Psoas muscle (tissue), 8 donors: ENCODE data around the gene FGFRL1. TPM values are rescaled to one million over a fixed set of nuclear protein-coding genes. Genes with fewer than 3 reads are reported as not detected.

Experiments used
- ATAC-seq, 4 donors: fragments of 200-7000 bp; cut with Tn5 transposase; one replicate each; pipeline ENCODE4 v1.9.1; 2020; ENCODE audit warnings: moderate library complexity in 3 of 4, mild to moderate bottlenecking in 2 of 4
- DNase-seq, 2 donors: peaks; one replicate each; pipeline ENCODE4 v3.0.0-alpha.2; 2020
- H3K27ac ChIP-seq: fragments of 200-600 bp; one replicate; pipeline ENCODE4 v1.8.0; 2022
- H3K27me3 ChIP-seq, 3 donors: fragments of 200-600 bp in 1 of 3; one replicate each; pipeline versions ENCODE4 v1.6.1 to v1.8.0; 2013 to 2022; ENCODE audit warnings: low read length in 2 of 3, mild to moderate bottlenecking in 2 of 3, moderate library complexity in 1 of 3; ENCODE audit not compliant: insufficient read depth in 3 of 3
- H3K36me3 ChIP-seq, 2 donors: fragments of 200-600 bp in 1 of 2; one replicate each; pipeline versions ENCODE4 v1.6.1 to v1.8.0; 2013 to 2022; ENCODE audit warnings: low read depth in 1 of 2, mild to moderate bottlenecking in 1 of 2, moderate library complexity in 1 of 2; ENCODE audit not compliant: insufficient read depth in 1 of 2
- H3K4me1 ChIP-seq: fragments of 200-600 bp; one replicate; pipeline ENCODE4 v1.8.0; 2022
- H3K4me3 ChIP-seq: fragments of 200-600 bp; one replicate; pipeline ENCODE4 v1.8.0; 2022; ENCODE audit warnings: mild to moderate bottlenecking
- H3K9me3 ChIP-seq: fragments of 200-600 bp; one replicate; pipeline ENCODE4 v1.8.0; 2022
- WGBS, 3 donors: extraction: QIAGEN DNeasy Blood & Tissue Kit; methylation state at CpG; one replicate each; pipeline versions ENCODE4 v1.1.6 to v1.1.7; 2013; 5-methylcytosine and 5-hydroxymethylcytosine counted together
- intact Hi-C, 2 donors: fragments of 100-400 bp; cut with DNase I; formaldehyde crosslinking; loops; one replicate each; pipeline versions ENCODE4 v1.11.0 to v1.14.2; 2022
- polyA plus RNA-seq, 3 donors: library from polyadenylated mRNA; stranded (reverse); fragments of 200-250 nt; gene quantifications; one replicate each; pipeline ENCODE4 v1.2.3, GENCODE V29; 2013
- total RNA-seq, 4 donors: library from RNA; stranded (reverse); fragmentation: NEBNext Ultra II Directional in 2 of 4; extraction: Animal tissue kit (Norgen Biotek cat#: 25700) in 2 of 4; gene quantifications; one replicate each; pipeline versions ENCODE4 v1.2.1 to v1.2.4, GENCODE V29; 2021 to 2023
- TF ChIP-seq, protein P1 (sequence below): fragments of 200-600 bp; IDR thresholded peaks from one replicate; pipeline ENCODE4 v1.8.0; 2022; ENCODE audit warnings: antibody characterized with exemption
- donor health status: healthy with polysubstance abuse.
- donor health status: DM: no; HTN: no; CAD: no; lungs with moderate emphysema.
- donor health status: Bipolar disorder and iron deficiency.
- donor health status: healthy.
- donor health status: DM: yes; HTN: yes; CAD: no.
- donor health status: DM: no; HTN: no; CAD: no.
- donor health status: DM: no; HTN: no; CAD: no.
- donor health status: DM: yes; HTN: yes; CAD: no.

FGFRL1 gene
- total and polyA plus RNA-seq, 7 donors: 9.8 to 41.2 (median 15.5) TPM

DNA sequence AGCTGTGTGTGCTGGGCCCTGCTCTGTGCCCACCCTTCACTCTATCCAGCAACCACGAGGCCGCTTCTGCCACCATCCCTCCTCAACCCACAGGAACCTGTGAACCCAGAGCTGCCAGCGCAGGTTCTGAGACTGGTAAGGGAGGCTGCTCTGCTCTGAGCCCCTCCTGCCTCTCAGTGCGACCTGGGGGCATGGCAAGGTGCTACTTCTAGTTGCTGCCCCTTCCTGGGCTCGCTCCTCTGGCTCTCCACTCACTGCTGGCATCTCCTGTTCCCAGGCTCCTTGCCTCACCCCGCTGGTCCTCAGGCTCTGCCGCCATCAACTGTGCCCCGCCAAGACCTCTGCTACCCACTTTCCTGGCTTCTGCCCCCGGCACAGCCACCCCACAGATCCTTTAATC is 62.7 kb downstream of the FGFRL1 start:
- 81 to 89% (median 83%) methylated on average over 8 to 9 of the region's 9 CpGs for WGBS, 3 donors
- DNase-seq (no peak), ATAC-seq (peak in 1 of 4 donors; percentile 16)
- Histone ChIP-seq H3K36me3 (no peaks in the 10 kb centered on the region), H3K9me3 (no peaks in the 10 kb centered on the region), H3K27me3 (peaks cover 0 to 36% (median 8%) of the 10 kb centered on the region in 3 donors), H3K4me3 (no peak overlapping the region), H3K4me1 (no peaks in the 10 kb centered on the region), H3K27ac (no peak overlapping the region)
- TF ChIP-seq, protein P1, sequence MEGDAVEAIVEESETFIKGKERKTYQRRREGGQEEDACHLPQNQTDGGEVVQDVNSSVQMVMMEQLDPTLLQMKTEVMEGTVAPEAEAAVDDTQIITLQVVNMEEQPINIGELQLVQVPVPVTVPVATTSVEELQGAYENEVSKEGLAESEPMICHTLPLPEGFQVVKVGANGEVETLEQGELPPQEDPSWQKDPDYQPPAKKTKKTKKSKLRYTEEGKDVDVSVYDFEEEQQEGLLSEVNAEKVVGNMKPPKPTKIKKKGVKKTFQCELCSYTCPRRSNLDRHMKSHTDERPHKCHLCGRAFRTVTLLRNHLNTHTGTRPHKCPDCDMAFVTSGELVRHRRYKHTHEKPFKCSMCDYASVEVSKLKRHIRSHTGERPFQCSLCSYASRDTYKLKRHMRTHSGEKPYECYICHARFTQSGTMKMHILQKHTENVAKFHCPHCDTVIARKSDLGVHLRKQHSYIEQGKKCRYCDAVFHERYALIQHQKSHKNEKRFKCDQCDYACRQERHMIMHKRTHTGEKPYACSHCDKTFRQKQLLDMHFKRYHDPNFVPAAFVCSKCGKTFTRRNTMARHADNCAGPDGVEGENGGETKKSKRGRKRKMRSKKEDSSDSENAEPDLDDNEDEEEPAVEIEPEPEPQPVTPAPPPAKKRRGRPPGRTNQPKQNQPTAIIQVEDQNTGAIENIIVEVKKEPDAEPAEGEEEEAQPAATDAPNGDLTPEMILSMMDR: no peak
- intact Hi-C loops: no loop called here

DNA sequence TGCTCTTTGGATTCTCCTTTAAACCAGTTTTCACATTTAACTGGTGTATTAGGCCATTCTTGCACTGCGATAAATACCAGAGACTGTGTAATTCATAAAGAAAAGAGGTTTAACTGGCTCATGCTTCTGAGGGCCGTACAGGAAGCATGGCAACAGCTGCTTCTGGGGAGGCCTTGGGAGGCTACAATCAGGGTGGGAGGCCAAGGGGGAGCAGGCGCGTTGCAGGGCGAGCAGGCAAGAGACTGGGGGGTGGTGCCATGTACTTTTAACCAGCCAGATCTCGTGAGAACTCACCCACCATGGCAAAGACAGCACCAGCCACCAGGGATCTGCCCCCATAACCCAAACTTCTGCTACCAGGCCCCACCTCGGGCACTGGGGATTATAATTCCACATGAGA is 63.8 kb downstream of the FGFRL1 start:
- TF ChIP-seq, protein P1: no peak
- no peaks in the 10 kb centered on the region for H3K9me3 ChIP-seq
- DNase-seq: no peak
- WGBS, 3 donors: 48 to 70% (median 60%) methylated on average over 7 of the region's 7 CpGs
- intact Hi-C loops: no loop called here
- no peaks in the 10 kb centered on the region for H3K4me1 ChIP-seq
- no peak overlapping the region for H3K27ac ChIP-seq
- H3K27me3 ChIP-seq: peaks cover 0 to 45% (median 10%) of the 10 kb centered on the region in 3 donors
- no peaks in the 10 kb centered on the region for H3K36me3 ChIP-seq
- H3K4me3 ChIP-seq: no peak overlapping the region
- ATAC-seq: no peak

DNA sequence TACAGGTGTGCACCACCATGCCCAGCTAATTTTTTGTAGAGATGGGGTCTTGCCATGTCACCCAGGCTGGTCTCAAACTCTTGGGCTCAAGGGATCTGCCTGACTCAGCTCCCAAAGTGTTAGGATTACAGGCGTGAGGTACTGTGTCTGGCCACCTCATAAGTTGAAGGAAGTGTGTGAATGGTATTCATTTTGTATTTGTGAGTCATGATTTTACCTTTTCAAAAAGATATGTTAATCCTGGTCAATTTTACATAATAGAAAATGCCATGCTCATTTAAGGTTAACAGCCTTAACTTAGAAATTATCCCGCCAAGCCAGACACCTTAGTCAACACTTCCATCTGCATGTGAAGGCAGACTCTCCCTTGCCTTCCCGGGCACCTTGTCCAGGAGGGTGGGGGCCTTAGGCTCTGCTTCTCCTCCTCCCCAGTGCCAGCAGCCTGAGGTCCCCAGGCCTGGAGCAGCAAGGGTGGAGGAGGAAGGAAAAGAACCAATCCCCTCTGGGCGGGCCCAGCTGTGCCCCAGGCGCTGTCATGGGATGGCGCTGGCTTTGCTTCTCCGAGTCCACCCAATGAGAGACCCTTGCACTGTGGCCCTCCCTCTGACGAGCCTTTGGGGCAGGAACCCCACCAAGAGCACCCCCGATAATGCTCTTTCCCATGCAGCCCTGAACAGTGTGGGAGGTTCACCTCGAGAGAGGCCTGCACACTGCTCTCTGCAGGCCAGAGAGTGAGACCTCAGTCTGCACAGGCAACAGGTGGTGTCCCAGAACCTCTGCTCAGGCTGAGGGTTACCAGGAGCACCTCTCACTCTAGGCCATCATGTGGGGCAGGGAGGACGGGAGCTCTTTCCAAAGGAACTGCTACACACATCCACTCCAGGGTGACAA is 64.6 kb downstream of the FGFRL1 start:
- intact Hi-C loops: no loop called here
- Histone ChIP-seq H3K36me3 (no peaks in the 10 kb centered on the region), H3K4me3 (no peak overlapping the region), H3K4me1 (no peaks in the 10 kb centered on the region), H3K27ac (no peak overlapping the region), H3K27me3 (peaks cover 0 to 53% (median 12%) of the 10 kb centered on the region in 3 donors), H3K9me3 (no peaks in the 10 kb centered on the region)
- DNase-seq: no peak
- TF ChIP-seq, protein P1: no peak
- WGBS, 3 donors: 77 to 82% (median 79%) methylated on average over 11 of the region's 11 CpGs
- no peak for ATAC-seq

Other genes starting within 250 kb of the FGFRL1 start
- 1 to 10 TPM; 1.3 to 1.6 (median 1.5) TPM for gene CPLX1, start 185.5 kb upstream of the FGFRL1 start, total RNA-seq
- gene CPLX1, start 185.5 kb upstream of the FGFRL1 start, polyA plus RNA-seq: 1 to 10 TPM in 1 of 3 donors, under 1 TPM in 2; 0.44 to 2.3 (median 0.66) TPM
- gene GAK, start 79.3 kb upstream of the FGFRL1 start, total RNA-seq: 10 to 100 TPM; 20.9 to 46.7 (median 29.9) TPM
- 10 to 100 TPM; 25.7 to 55.8 (median 38.7) TPM for gene GAK, start 79.3 kb upstream of the FGFRL1 start, polyA plus RNA-seq
- gene TMEM175, start 79.2 kb upstream of the FGFRL1 start, total RNA-seq: 10 to 100 TPM; 11.7 to 15.3 (median 14.7) TPM
- gene TMEM175, start 79.2 kb upstream of the FGFRL1 start, polyA plus RNA-seq: 10 to 100 TPM in 2 of 3 donors, 1 to 10 TPM in 1; 8.7 to 23.9 (median 13.8) TPM
- 1 to 10 TPM; 2.8 to 3.9 (median 3.5) TPM for gene DGKQ, start 38.1 kb upstream of the FGFRL1 start, total RNA-seq
- gene DGKQ, start 38.1 kb upstream of the FGFRL1 start, polyA plus RNA-seq: 1 to 10 TPM; 2.2 to 2.5 (median 2.4) TPM
- 1 to 10 TPM; 5.1 to 6.0 (median 5.7) TPM for gene IDUA, start 24.6 kb upstream of the FGFRL1 start, total RNA-seq
- gene IDUA, start 24.6 kb upstream of the FGFRL1 start, polyA plus RNA-seq: 1 to 10 TPM; 1.3 to 3.1 (median 1.9) TPM
- gene SLC26A1, start 18.2 kb upstream of the FGFRL1 start, total RNA-seq: under 1 TPM in 1 of 4 donors, not detected in 3; 0.12 TPM
- under 1 TPM; 0.06 to 0.36 (median 0.18) TPM for gene SLC26A1, start 18.2 kb upstream of the FGFRL1 start, polyA plus RNA-seq
- 1 to 10 TPM in 1 of 4 donors, under 1 TPM in 3; 0.42 to 1.5 (median 0.69) TPM for gene RNF212, start 101.9 kb downstream of the FGFRL1 start, total RNA-seq
- gene RNF212, start 101.9 kb downstream of the FGFRL1 start, polyA plus RNA-seq: under 1 TPM; 0.03 to 0.38 (median 0.31) TPM
- 10 to 100 TPM in 1 of 4 donors, 1 to 10 TPM in 3; 6.8 to 18.5 (median 8.0) TPM for gene SPON2, start 161.0 kb downstream of the FGFRL1 start, total RNA-seq
- gene SPON2, start 161.0 kb downstream of the FGFRL1 start, polyA plus RNA-seq: 1 to 10 TPM; 4.1 to 6.4 (median 6.2) TPM
- gene CTBP1, start 237.5 kb downstream of the FGFRL1 start, total RNA-seq: 100 to 1,000 TPM; 122 to 165 (median 142) TPM
- gene CTBP1, start 237.5 kb downstream of the FGFRL1 start, polyA plus RNA-seq: 100 to 1,000 TPM; 109 to 156 (median 116) TPM